SK-N-SH treated with all-trans-retinoic acid at 6 μM for 48 hours (cell line): ENCODE results near the gene CA11.

Experiments
- ATAC-seq: fragments of 200-7000 bp; cut with Tn5 transposase; 3 replicates; pipeline ENCODE4 v1.9.1; 2020; ENCODE audit warnings: mild to moderate bottlenecking, moderate library complexity
- ARNTL ChIP-seq: fragments of 450-650 bp; formaldehyde crosslinking; IDR thresholded peaks from 2 replicates; pipeline ENCODE4 v1.5.0; 2020; ENCODE audit warnings: low read depth, mild to moderate bottlenecking, moderate library complexity, borderline replicate concordance
- BACH2 ChIP-seq: fragments of 250-450 bp; sonication (Bioruptor Pico); IDR thresholded peaks from 2 replicates; pipeline ENCODE4 v1.9.0; 2021; ENCODE audit warnings: mild to moderate bottlenecking, borderline replicate concordance
- CREB5 ChIP-seq: fragments of 250-450 bp; sonication (Bioruptor Pico); IDR thresholded peaks from 2 replicates; pipeline ENCODE4 v1.5.1; 2020; ENCODE audit warnings: low read depth, mild to moderate bottlenecking, moderate library complexity
- CSDC2 ChIP-seq: fragments of 250-450 bp; sonication (Bioruptor Pico); IDR thresholded peaks from 2 replicates; pipeline ENCODE4 v1.5.0; 2020; ENCODE audit warnings: mild to moderate bottlenecking, moderate library complexity
- CSRNP3 ChIP-seq: fragments of 250-450 bp; sonication (Bioruptor Pico); IDR thresholded peaks from 2 replicates; pipeline ENCODE4 v1.5.1; 2021; ENCODE audit warnings: mild to moderate bottlenecking, moderate library complexity
- ESRRG ChIP-seq: fragments of 250-450 bp; sonication (Bioruptor Pico); IDR thresholded peaks from 2 replicates; pipeline ENCODE4 v1.6.1; 2021; ENCODE audit warnings: mild to moderate bottlenecking
- GLIS3 ChIP-seq: fragments of 250-450 bp; sonication (Bioruptor Pico); IDR thresholded peaks from 2 replicates; pipeline ENCODE4 v1.5.0; 2020; ENCODE audit warnings: mild to moderate bottlenecking, moderate library complexity
- ISL1 ChIP-seq: fragments of 250-450 bp; sonication (Bioruptor Pico); IDR thresholded peaks from 2 replicates; pipeline ENCODE4 v2.1.2; 2022; ENCODE audit warnings: mild to moderate bottlenecking, moderate library complexity
- OSR1 ChIP-seq: fragments of 250-450 bp; sonication (Bioruptor Pico); IDR thresholded peaks from 2 replicates; pipeline ENCODE4 v1.8.0; 2022; ENCODE audit warnings: moderate library complexity, mild to moderate bottlenecking, inconsistent platforms
- POU6F1 ChIP-seq: fragments of 250-450 bp; sonication (Bioruptor Pico); IDR thresholded peaks from 2 replicates; pipeline ENCODE4 v1.8.0; 2021; ENCODE audit warnings: low read depth, mild to moderate bottlenecking, moderate library complexity, borderline replicate concordance
- RARB ChIP-seq: fragments of 250-450 bp; sonication (Bioruptor Pico); IDR thresholded peaks from 2 replicates; pipeline ENCODE4 v1.8.0; 2021; ENCODE audit warnings: mild to moderate bottlenecking, moderate library complexity
- SNAI2 ChIP-seq: fragments of 250-450 bp; sonication (Bioruptor Pico); IDR thresholded peaks from 2 replicates; pipeline ENCODE4 v1.5.0; 2020; ENCODE audit warnings: mild to moderate bottlenecking, moderate library complexity
- TCF4 ChIP-seq: fragments of 250-450 bp; sonication (Bioruptor Pico); IDR thresholded peaks from 2 replicates; pipeline ENCODE4 v1.8.0; 2021; ENCODE audit warnings: mild to moderate bottlenecking, moderate library complexity, borderline replicate concordance
- TOX ChIP-seq: fragments of 250-450 bp; sonication (Bioruptor Pico); IDR thresholded peaks from 2 replicates; pipeline ENCODE4 v1.8.0; 2021; ENCODE audit warnings: mild to moderate bottlenecking, moderate library complexity, borderline replicate concordance
- ZC3H10 ChIP-seq: fragments of 250-450 bp; sonication (Bioruptor Pico); IDR thresholded peaks from 2 replicates; pipeline ENCODE4 v1.5.1; 2021; ENCODE audit warnings: mild to moderate bottlenecking, moderate library complexity
- ZFP3 ChIP-seq: fragments of 250-450 bp; sonication (Bioruptor Pico); IDR thresholded peaks from 2 replicates; pipeline ENCODE4 v1.5.0; 2020; ENCODE audit warnings: mild to moderate bottlenecking, moderate library complexity
- ZFP30 ChIP-seq: fragments of 450-650 bp; formaldehyde crosslinking; IDR thresholded peaks from 2 replicates; pipeline ENCODE4 v1.5.0; 2022; ENCODE audit warnings: mild to moderate bottlenecking, moderate library complexity
- ZNF565 ChIP-seq: fragments of 450-650 bp; formaldehyde crosslinking; conservative IDR thresholded peaks from 2 replicates; pipeline ENCODE4 v1.5.0; 2020; ENCODE audit warnings: low read depth, mild to moderate bottlenecking, moderate library complexity
- ZNF70 ChIP-seq: fragments of 450-650 bp; formaldehyde crosslinking; IDR thresholded peaks from 2 replicates; pipeline ENCODE4 v1.5.0; 2020; ENCODE audit warnings: mild to moderate bottlenecking, moderate library complexity
- ZNF8 ChIP-seq: fragments of 450-650 bp; formaldehyde crosslinking; IDR thresholded peaks from 2 replicates; pipeline ENCODE4 v1.5.0; 2020; ENCODE audit warnings: mild to moderate bottlenecking, moderate library complexity
- TF ChIP-seq, protein P1 (sequence below): fragments of 250-450 bp; sonication (Bioruptor Pico); IDR thresholded peaks from 2 replicates; pipeline ENCODE4 v1.5.0; 2020; ENCODE audit warnings: mild to moderate bottlenecking, moderate library complexity
- TF ChIP-seq, protein P2 (sequence below): fragments of 250-450 bp; sonication (Bioruptor Pico); IDR thresholded peaks from 2 replicates; pipeline ENCODE4 v1.8.0; 2020; ENCODE audit warnings: mild to moderate bottlenecking, moderate library complexity, borderline replicate concordance

CA11 gene

DNA sequence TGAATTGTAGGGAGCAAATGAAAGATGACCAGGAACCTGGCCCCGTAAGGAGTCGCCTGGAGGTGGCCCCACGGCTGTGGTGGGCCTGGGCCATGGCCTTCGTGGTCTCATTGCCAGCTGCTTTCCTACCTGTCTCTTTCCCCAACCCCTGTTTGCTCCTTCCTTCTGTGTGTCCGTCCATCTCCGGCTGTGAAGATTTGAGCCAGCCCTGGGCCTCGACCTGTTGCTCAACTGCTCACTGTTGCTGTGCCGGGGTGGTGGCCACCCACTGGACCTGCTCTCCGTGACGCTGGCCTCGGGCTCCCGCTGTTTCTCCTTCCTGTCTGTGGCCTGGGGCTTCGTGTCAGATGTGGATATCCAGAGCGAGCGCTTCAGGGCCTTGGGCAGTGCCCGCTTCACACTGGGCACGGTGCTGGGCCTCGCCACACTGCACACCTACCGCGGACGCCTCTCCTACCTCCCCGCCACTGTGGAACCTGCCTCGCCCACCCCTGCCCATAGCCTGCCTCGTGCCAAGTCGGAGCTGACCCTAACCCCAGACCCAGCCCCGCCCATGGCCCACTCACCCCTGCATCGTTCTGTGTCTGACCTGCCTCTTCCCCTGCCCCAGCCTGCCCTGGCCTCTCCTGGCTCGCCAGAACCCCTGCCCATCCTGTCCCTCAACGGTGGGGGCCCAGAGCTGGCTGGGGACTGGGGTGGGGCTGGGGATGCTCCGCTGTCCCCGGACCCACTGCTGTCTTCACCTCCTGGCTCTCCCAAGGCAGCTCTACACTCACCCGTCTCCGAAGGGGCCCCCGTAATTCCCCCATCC lies 17.3 kb downstream of the CA11 start:
- TF ChIP-seq ZC3H10: no peak

DNA sequence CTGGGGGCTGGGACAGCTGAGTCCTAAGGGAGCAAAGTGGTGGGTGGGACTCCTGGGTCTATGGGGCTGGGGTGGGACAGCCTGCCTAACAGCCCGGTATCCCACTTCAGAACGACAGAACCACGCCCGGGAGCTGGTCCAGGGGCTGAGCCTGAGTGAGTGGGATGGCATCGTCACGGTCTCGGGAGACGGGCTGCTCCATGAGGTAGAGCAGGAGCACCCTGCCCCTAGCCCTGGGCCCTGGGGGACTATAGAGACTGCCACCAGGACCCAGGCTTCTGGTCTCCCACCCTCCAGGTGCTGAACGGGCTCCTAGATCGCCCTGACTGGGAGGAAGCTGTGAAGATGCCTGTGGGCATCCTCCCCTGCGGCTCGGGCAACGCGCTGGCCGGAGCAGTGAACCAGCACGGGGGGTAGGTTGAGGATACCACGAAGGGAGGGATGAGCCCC lies 18.1 kb downstream of the CA11 start:
- TF ChIP-seq CSDC2 (CRISPR knock-in tag) (no peak), ZFP3 (CRISPR knock-in tag) (no peak), POU6F1 (no peak), ZNF565 (CRISPR knock-in tag) (no peak), ZC3H10 (no peak), RARB (CRISPR knock-in tag) (no peak), SNAI2 (CRISPR knock-in tag) (no peak), ZFP30 (CRISPR knock-in tag) (no peak), ISL1 (no peak), ZNF8 (CRISPR knock-in tag) (no peak), ARNTL (CRISPR knock-in tag) (no peak), TCF4 (CRISPR knock-in tag) (no peak)
- TF ChIP-seq, protein P1, sequence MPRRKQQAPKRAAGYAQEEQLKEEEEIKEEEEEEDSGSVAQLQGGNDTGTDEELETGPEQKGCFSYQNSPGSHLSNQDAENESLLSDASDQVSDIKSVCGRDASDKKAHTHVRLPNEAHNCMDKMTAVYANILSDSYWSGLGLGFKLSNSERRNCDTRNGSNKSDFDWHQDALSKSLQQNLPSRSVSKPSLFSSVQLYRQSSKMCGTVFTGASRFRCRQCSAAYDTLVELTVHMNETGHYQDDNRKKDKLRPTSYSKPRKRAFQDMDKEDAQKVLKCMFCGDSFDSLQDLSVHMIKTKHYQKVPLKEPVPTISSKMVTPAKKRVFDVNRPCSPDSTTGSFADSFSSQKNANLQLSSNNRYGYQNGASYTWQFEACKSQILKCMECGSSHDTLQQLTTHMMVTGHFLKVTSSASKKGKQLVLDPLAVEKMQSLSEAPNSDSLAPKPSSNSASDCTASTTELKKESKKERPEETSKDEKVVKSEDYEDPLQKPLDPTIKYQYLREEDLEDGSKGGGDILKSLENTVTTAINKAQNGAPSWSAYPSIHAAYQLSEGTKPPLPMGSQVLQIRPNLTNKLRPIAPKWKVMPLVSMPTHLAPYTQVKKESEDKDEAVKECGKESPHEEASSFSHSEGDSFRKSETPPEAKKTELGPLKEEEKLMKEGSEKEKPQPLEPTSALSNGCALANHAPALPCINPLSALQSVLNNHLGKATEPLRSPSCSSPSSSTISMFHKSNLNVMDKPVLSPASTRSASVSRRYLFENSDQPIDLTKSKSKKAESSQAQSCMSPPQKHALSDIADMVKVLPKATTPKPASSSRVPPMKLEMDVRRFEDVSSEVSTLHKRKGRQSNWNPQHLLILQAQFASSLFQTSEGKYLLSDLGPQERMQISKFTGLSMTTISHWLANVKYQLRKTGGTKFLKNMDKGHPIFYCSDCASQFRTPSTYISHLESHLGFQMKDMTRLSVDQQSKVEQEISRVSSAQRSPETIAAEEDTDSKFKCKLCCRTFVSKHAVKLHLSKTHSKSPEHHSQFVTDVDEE (CRISPR knock-in tag): no peak
- TF ChIP-seq, protein P2, sequence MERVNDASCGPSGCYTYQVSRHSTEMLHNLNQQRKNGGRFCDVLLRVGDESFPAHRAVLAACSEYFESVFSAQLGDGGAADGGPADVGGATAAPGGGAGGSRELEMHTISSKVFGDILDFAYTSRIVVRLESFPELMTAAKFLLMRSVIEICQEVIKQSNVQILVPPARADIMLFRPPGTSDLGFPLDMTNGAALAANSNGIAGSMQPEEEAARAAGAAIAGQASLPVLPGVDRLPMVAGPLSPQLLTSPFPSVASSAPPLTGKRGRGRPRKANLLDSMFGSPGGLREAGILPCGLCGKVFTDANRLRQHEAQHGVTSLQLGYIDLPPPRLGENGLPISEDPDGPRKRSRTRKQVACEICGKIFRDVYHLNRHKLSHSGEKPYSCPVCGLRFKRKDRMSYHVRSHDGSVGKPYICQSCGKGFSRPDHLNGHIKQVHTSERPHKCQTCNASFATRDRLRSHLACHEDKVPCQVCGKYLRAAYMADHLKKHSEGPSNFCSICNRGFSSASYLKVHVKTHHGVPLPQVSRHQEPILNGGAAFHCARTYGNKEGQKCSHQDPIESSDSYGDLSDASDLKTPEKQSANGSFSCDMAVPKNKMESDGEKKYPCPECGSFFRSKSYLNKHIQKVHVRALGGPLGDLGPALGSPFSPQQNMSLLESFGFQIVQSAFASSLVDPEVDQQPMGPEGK (CRISPR knock-in tag): no peak
- ATAC-seq: no peak

More for the DNA sequence above, 17.3 kb downstream of the CA11 start:
- no peak for ATAC-seq

DNA sequence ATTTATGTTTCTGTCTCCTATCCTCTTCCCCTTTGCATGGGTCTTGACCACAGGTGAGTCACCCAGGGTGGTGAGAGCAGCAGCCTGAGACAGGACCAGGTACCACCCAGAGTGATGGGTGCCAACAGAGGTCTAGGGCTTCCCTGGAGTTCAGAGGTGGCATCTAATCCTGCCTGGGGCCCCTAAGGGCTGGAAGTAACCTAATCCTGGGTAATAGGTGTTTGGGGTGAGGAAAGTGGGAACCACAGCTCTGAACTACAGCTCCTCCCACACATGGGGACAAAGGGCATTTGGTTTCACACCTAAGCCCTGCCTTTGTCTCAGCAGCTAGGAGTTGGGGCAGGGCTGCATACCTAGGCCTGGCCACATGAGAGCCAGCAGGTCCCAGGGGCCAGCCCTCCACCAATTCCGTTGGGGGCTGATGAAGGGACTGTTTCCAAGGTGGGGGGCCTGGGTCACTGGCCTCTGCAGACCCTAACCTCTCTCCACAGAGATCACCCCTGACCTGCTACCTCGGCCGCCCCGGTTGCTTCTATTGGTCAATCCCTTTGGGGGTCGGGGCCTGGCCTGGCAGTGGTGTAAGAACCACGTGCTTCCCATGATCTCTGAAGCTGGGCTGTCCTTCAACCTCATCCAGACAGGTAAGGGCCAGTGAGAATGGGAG lies 18.7 kb downstream of the CA11 start:
- no peak for ATAC-seq
- TF ChIP-seq OSR1 (CRISPR knock-in tag) (no peak), POU6F1 (no peak), TOX (CRISPR knock-in tag) (no peak), ZNF8 (CRISPR knock-in tag) (no peak), ZC3H10 (no peak), ARNTL (CRISPR knock-in tag) (no peak), ZNF70 (CRISPR knock-in tag) (no peak), GLIS3 (CRISPR knock-in tag) (no peak), ZFP3 (CRISPR knock-in tag) (no peak), SNAI2 (CRISPR knock-in tag) (no peak), CREB5 (CRISPR knock-in tag) (no peak), ESRRG (CRISPR knock-in tag) (no peak), CSRNP3 (CRISPR knock-in tag) (no peak), BACH2 (CRISPR knock-in tag) (no peak), TCF4 (CRISPR knock-in tag) (no peak), ZNF565 (CRISPR knock-in tag) (no peak), ISL1 (no peak), CSDC2 (CRISPR knock-in tag) (no peak)
- TF ChIP-seq, protein P1 (CRISPR knock-in tag): no peak
